Activated B cell treated with CpG ODN at 0.5 μM for 24 hours (primary cell): Measurements from ENCODE around the gene MAP6. TPM values are rescaled to one million over a fixed set of nuclear protein-coding genes. Genes with fewer than 3 reads are reported as not detected.

Source experiments
- ATAC-seq: fragments of 200-7000 bp; cut with Tn5 transposase; one replicate; pipeline ENCODE4 v1.10.0; 2021; ENCODE audit warnings: low read depth, mild to moderate bottlenecking, moderate library complexity
- CTCF ChIA-PET: fragments of 350-600 bp; sonication (Branson Sonifier 250); formaldehyde crosslinking; loops from one replicate; lab custom pipeline; 2021; ENCODE audit warnings: antibody characterized with exemption; lab: Charles Lee
- POLR2A ChIA-PET: fragments of 350-600 bp; sonication (Branson Sonifier 250); formaldehyde crosslinking; loops from one replicate; lab custom pipeline; 2021; ENCODE audit warnings: antibody characterized with exemption; lab: Charles Lee
- DNase-seq: peaks from one replicate; pipeline ENCODE4 v3.0.0; 2022
- H3K27ac Mint-ChIP-seq: one replicate; pipeline ENCODE4 v1.8.0; 2020; ENCODE audit warnings: mixed read lengths
- H3K27me3 Mint-ChIP-seq: one replicate; pipeline ENCODE4 v1.8.0; 2021; ENCODE audit warnings: mixed read lengths
- H3K36me3 Mint-ChIP-seq: one replicate; pipeline ENCODE4 v1.8.0; 2021; ENCODE audit warnings: low read depth, mixed read lengths
- H3K4me1 Mint-ChIP-seq: one replicate; pipeline ENCODE4 v1.8.0; 2021; ENCODE audit warnings: mixed read lengths
- H3K4me3 Mint-ChIP-seq: one replicate; pipeline ENCODE4 v1.8.0; 2020; ENCODE audit warnings: mild to moderate bottlenecking, mixed read lengths
- H3K9me3 Mint-ChIP-seq: one replicate; pipeline ENCODE4 v1.8.0; 2020; ENCODE audit warnings: mixed read lengths
- CTCF ChIP-seq: fragments of 200-600 bp; IDR thresholded peaks from one replicate; pipeline ENCODE4 v1.8.0; 2022; ENCODE audit warnings: antibody characterized with exemption, mild to moderate bottlenecking
- intact Hi-C: fragments of 100-400 bp; cut with micrococcal nuclease; formaldehyde crosslinking; loops from one replicate; pipeline ENCODE4 v1.15.1; 2024
- total RNA-seq: library from RNA; stranded (reverse); gene quantifications from 2 replicates; pipeline ENCODE4 v1.2.3, GENCODE V29; 2022

Gene MAP6
- total RNA-seq, result 0.40 and 0.44 TPM in 2 replicates

GRCh38 chr11:75668451-75669297 lies at the start of gene MAP6:
MAP6 (minus strand) TSS chr11:75669038; CDS start chr11:75668369, 669 bp downstream.
- H3K9me3 Mint-ChIP-seq, result no peaks in the 10 kb centered on the region

GRCh38 chr11:75717608-75718418 lies 49.0 kb upstream of the MAP6 start, which contains the start of gene MOGAT2:
MOGAT2 (plus strand) TSS chr11:75717838; CDS start chr11:75717889, 51 bp downstream.
- H3K4me1 Mint-ChIP-seq, result no peaks in the 10 kb centered on the region
- no peaks in the 10 kb centered on the region for H3K36me3 Mint-ChIP-seq
- ChIA-PET CTCF (no interaction called here), POLR2A (no interaction called here)
- H3K27me3 Mint-ChIP-seq, result peaks cover 4% of the 10 kb centered on the region
- no peak within 1 kb of the TSS for H3K27ac Mint-ChIP-seq
- ATAC-seq (no peak), DNase-seq (no peak)
- no peak for TF ChIP-seq CTCF
- H3K9me3 Mint-ChIP-seq, result no peaks in the 10 kb centered on the region
- intact Hi-C loops, result no loop called here
- no peak within 1 kb of the TSS for H3K4me3 Mint-ChIP-seq

More at GRCh38 chr11:75668451-75669297, at the start of gene MAP6:
- Mint-ChIP-seq H3K27ac (no peak within 1 kb of the TSS), H3K27me3 (peaks cover 46% of the 10 kb centered on the region), H3K36me3 (no peaks in the 10 kb centered on the region), H3K4me1 (peaks cover 15% of the 10 kb centered on the region), H3K4me3 (peak within 1 kb of the TSS; percentile 87)
- intact Hi-C loops, result loop anchor here (2.0 to 5.0 kb wide), 2 partner anchors 20 to 121 kb away; no protein-coding TSS in a partner anchor
- TF ChIP-seq CTCF, result no peak
- DNase-seq (peak; percentile 37), ATAC-seq (peak; percentile 40)
- CTCF ChIA-PET, result no interaction called here
- POLR2A ChIA-PET, result interaction anchor here (0.6 to 1.7 kb wide), 6 partner anchors 9 to 1130 kb away, joined by 3 to 4 read pairs (median 4); no protein-coding TSS in a partner anchor

- Mint-ChIP-seq H3K27ac (no peak overlapping the region), H3K4me1 (no peaks in the 10 kb centered on the region), H3K4me3 (no peak overlapping the region), H3K27me3 (peaks cover 4% of the 10 kb centered on the region), H3K36me3 (no peaks in the 10 kb centered on the region), H3K9me3 (no peaks in the 10 kb centered on the region)
- POLR2A ChIA-PET, result no interaction called here
- CTCF ChIA-PET, result no interaction called here
- no peak for TF ChIP-seq CTCF
- no peak for DNase-seq
- intact Hi-C loops, result no loop called here
- no peak for ATAC-seq
Measured at GRCh38 chr11:75716659-75717058, 47.8 kb upstream of the MAP6 start.

GRCh38 chr11:75715688-75716087 lies 46.9 kb upstream of the MAP6 start:
- Mint-ChIP-seq H3K27me3 (peaks cover 4% of the 10 kb centered on the region), H3K9me3 (no peaks in the 10 kb centered on the region), H3K36me3 (no peaks in the 10 kb centered on the region), H3K27ac (no peak overlapping the region), H3K4me3 (no peak overlapping the region), H3K4me1 (no peaks in the 10 kb centered on the region)
- POLR2A ChIA-PET, result no interaction called here
- DNase-seq (no peak), ATAC-seq (no peak)
- intact Hi-C loops, result no loop called here
- CTCF ChIA-PET, result no interaction called here
- no peak for TF ChIP-seq CTCF

GRCh38 chr11:75714211-75714610 lies 45.4 kb upstream of the MAP6 start:
- ATAC-seq (no peak), DNase-seq (no peak)
- intact Hi-C loops, result no loop called here
- ChIA-PET POLR2A (no interaction called here), CTCF (interaction anchor here (1.0 kb wide), 1 partner anchor 11 kb away, joined by 3 read pairs; no protein-coding TSS in a partner anchor)
- Mint-ChIP-seq H3K9me3 (no peaks in the 10 kb centered on the region), H3K36me3 (no peaks in the 10 kb centered on the region), H3K27me3 (peaks cover 4% of the 10 kb centered on the region), H3K4me3 (no peak overlapping the region), H3K4me1 (no peaks in the 10 kb centered on the region), H3K27ac (no peak overlapping the region)
- no peak for TF ChIP-seq CTCF
